HEK293T (cell line): ENCODE measurements around the gene PROK1.

Experiments
- CTCF ChIA-PET: fragments of 350-600 bp; formaldehyde crosslinking; extraction: SDS; loops from one replicate; lab custom pipeline; 2021; ENCODE audit warnings: antibody characterized with exemption, inconsistent platforms; lab: Yijun Ruan, JAX
- POLR2A ChIA-PET: fragments of 350-600 bp; formaldehyde crosslinking; extraction: SDS; loops from one replicate; lab custom pipeline; 2020; ENCODE audit warnings: antibody characterized with exemption, inconsistent platforms; lab: Yijun Ruan, JAX
- DNase-seq: peaks from one replicate; pipeline ENCODE4 v3.0.0; 2012; ENCODE audit warnings: mixed read lengths; ENCODE audit errors: extremely low spot score
- ARNT ChIP-seq: fragments of 450-650 bp; IDR thresholded peaks from 2 replicates; pipeline ENCODE4 v1.6.1; 2017; ENCODE audit warnings: mild to moderate bottlenecking
- BHLHE40 ChIP-seq: fragments of 450-650 bp; IDR thresholded peaks from 2 replicates; pipeline ENCODE4 v1.6.1; 2016; ENCODE audit warnings: mild to moderate bottlenecking, moderate library complexity, borderline replicate concordance
- CTBP1 ChIP-seq: fragments of 450-650 bp; IDR thresholded peaks from 2 replicates; pipeline ENCODE4 v1.6.1; 2016; ENCODE audit warnings: borderline replicate concordance
- ELF4 ChIP-seq: fragments of 450-650 bp; IDR thresholded peaks from 2 replicates; pipeline ENCODE4 v1.6.1; 2017; ENCODE audit warnings: antibody characterized with exemption
- FOXA1 ChIP-seq: fragments of 450-650 bp; IDR thresholded peaks from 2 replicates; pipeline ENCODE4 v1.6.1; 2016; ENCODE audit warnings: mild to moderate bottlenecking
- FOXK2 ChIP-seq: fragments of 450-650 bp; IDR thresholded peaks from 2 replicates; pipeline ENCODE4 v1.6.1; 2016; ENCODE audit warnings: mild to moderate bottlenecking
- FOXM1 ChIP-seq: fragments of 450-650 bp; IDR thresholded peaks from 2 replicates; pipeline ENCODE4 v1.6.1; 2017; ENCODE audit warnings: mild to moderate bottlenecking, borderline replicate concordance
- HDGF ChIP-seq: fragments of 450-650 bp; IDR thresholded peaks from 2 replicates; pipeline ENCODE4 v1.6.1; 2017; ENCODE audit warnings: antibody characterized with exemption, borderline replicate concordance
- L3MBTL2 ChIP-seq: fragments of 450-650 bp; conservative IDR thresholded peaks from 2 replicates; pipeline ENCODE4 v1.6.1; 2016; ENCODE audit warnings: mild to moderate bottlenecking
- LEF1 ChIP-seq: fragments of 450-650 bp; IDR thresholded peaks from 2 replicates; pipeline ENCODE4 v1.6.1; 2017; ENCODE audit warnings: mild to moderate bottlenecking, borderline replicate concordance
- NFRKB ChIP-seq: fragments of 450-650 bp; IDR thresholded peaks from 2 replicates; pipeline ENCODE4 v1.6.1; 2016; ENCODE audit warnings: mild to moderate bottlenecking, moderate library complexity
- PKNOX1 ChIP-seq: fragments of 450-650 bp; IDR thresholded peaks from 2 replicates; pipeline ENCODE4 v1.6.1; 2016
- SP1 ChIP-seq: fragments of 450-650 bp; IDR thresholded peaks from 2 replicates; pipeline ENCODE4 v1.6.1; 2017
- SUZ12 ChIP-seq: fragments of 450-650 bp; IDR thresholded peaks from 2 replicates; pipeline ENCODE4 v1.6.1; 2016; ENCODE audit warnings: mild to moderate bottlenecking
- TARDBP ChIP-seq: fragments of 450-650 bp; IDR thresholded peaks from 2 replicates; pipeline ENCODE4 v1.6.1; 2016
- ZNF384 ChIP-seq: fragments of 450-650 bp; IDR thresholded peaks from 2 replicates; pipeline ENCODE4 v1.6.1; 2016

PROK1 gene

GRCh38 chr1:110477967-110478640 lies 27.2 kb downstream of the PROK1 start:
- ChIA-PET CTCF (interaction anchor here (1.7 kb wide), 1 partner anchor 18 kb away, joined by 10 read pairs; no protein-coding TSS in a partner anchor), POLR2A (no interaction called here)
- TF ChIP-seq CTBP1 (no peak), FOXA1 (no peak), HDGF (no peak), SUZ12 (no peak), TARDBP (no peak), FOXK2 (no peak), SP1 (no peak), BHLHE40 (no peak), ZNF384 (no peak), ARNT (no peak), LEF1 (no peak), NFRKB (no peak), PKNOX1 (no peak)
- no peak for DNase-seq

GRCh38 chr1:110478886-110479285 lies 27.9 kb downstream of the PROK1 start:
- TF ChIP-seq NFRKB = no peak
- TF ChIP-seq ELF4 = no peak
- no peak for TF ChIP-seq ZNF384
- no peak for TF ChIP-seq CTBP1
- TF ChIP-seq BHLHE40 = no peak
- no peak for TF ChIP-seq FOXM1
- TF ChIP-seq SUZ12 = no peak
- no peak for TF ChIP-seq FOXA1
- TF ChIP-seq ARNT = no peak
- no peak for TF ChIP-seq TARDBP
- TF ChIP-seq SP1 = no peak
- no peak for TF ChIP-seq HDGF
- TF ChIP-seq PKNOX1 = no peak
- TF ChIP-seq FOXK2 = no peak
- no peak for TF ChIP-seq LEF1
- ChIA-PET CTCF (interaction anchor here (1.7 kb wide), 1 partner anchor 17 kb away, joined by 10 read pairs; no protein-coding TSS in a partner anchor), POLR2A (no interaction called here)
- no peak for DNase-seq

- POLR2A ChIA-PET = no interaction called here
- DNase-seq = no peak
- TF ChIP-seq NFRKB = no peak
- TF ChIP-seq CTBP1 = no peak
- no peak for TF ChIP-seq SP1
- no peak for TF ChIP-seq FOXM1
- no peak for TF ChIP-seq PKNOX1
- TF ChIP-seq ARNT = no peak
- CTCF ChIA-PET = interaction anchor here (0.6 to 3.1 kb wide), 4 partner anchors 15 to 937 kb away, joined by 3 to 14 read pairs (median 4); no protein-coding TSS in a partner anchor
These were observed 29.6 kb downstream of the PROK1 start for GRCh38 chr1:110480356-110481096.

GRCh38 chr1:110481968-110482623 lies 31.1 kb downstream of the PROK1 start:
- POLR2A ChIA-PET = no interaction called here

GRCh38 chr1:110482662-110483307 lies 31.8 kb downstream of the PROK1 start:
- ChIA-PET CTCF (interaction anchor here (0.9 to 3.1 kb wide), 2 partner anchors 13 to 395 kb away, joined by 3 to 14 read pairs; no protein-coding TSS in a partner anchor), POLR2A (no interaction called here)
- DNase-seq = no peak
- TF ChIP-seq ZNF384 = no peak
- TF ChIP-seq SP1 = no peak
- no peak for TF ChIP-seq CTBP1
- TF ChIP-seq L3MBTL2 = no peak
- no peak for TF ChIP-seq BHLHE40
- TF ChIP-seq FOXK2 = no peak
- no peak for TF ChIP-seq PKNOX1
- TF ChIP-seq SUZ12 = no peak
- TF ChIP-seq FOXM1 = no peak
- no peak for TF ChIP-seq NFRKB
- TF ChIP-seq HDGF = no peak
- TF ChIP-seq TARDBP = no peak

More at GRCh38 chr1:110481968-110482623, 31.1 kb downstream of the PROK1 start:
- DNase-seq = no peak
- no peak for TF ChIP-seq NFRKB
- no peak for TF ChIP-seq SUZ12
- CTCF ChIA-PET = interaction anchor here (1.3 to 3.1 kb wide), 2 partner anchors 14 to 275 kb away, joined by 3 to 14 read pairs; no protein-coding TSS in a partner anchor
